Measurements from ENCODE around the gene NOC4L. TPM values are rescaled to one million over a fixed set of nuclear protein-coding genes. Genes with fewer than 3 reads are reported as not detected.

The NOC4L gene
- total RNA-seq, 1 donor from 2014 or later = 16.5 TPM

- DNase-seq (ENCODE audit: low read depth) (no peak), FAIRE-seq (peak; percentile 41)
- Histone ChIP-seq H3K27me3 (ENCODE audit: insufficient read depth, low read length) (no peaks in the 10 kb centered on the region), H3K79me2 (ENCODE audit: insufficient read depth, low read length) (no peaks in the 10 kb centered on the region), H3K36me3 (ENCODE audit: insufficient read depth, low read length) (peaks cover 15% of the 10 kb centered on the region), H3K4me2 (ENCODE audit: low read length) (no peak overlapping the region), H2AFZ (ENCODE audit: low read depth, low read length) (no peak overlapping the region), H3K27ac (ENCODE audit: low read depth, low read length) (no peak overlapping the region), H3K9me3 (ENCODE audit: insufficient read depth, low read depth, low read length) (peaks cover 27% of the 10 kb centered on the region), H4K20me1 (ENCODE audit: insufficient read depth, low read length) (peaks cover 66% of the 10 kb centered on the region), H3K4me1 (ENCODE audit: insufficient read depth, low read length) (no peaks in the 10 kb centered on the region), H3K4me3 (ENCODE audit: insufficient read depth, low read depth, low read length) (no peak overlapping the region), H3K9ac (ENCODE audit: low read length) (no peak overlapping the region)
- Mint-ChIP-seq H3K27ac (ENCODE audit: unreplicated experiment) (no peak overlapping the region), H3K36me3 (ENCODE audit: low read depth, unreplicated experiment) (peaks cover 3% of the 10 kb centered on the region), H3K27me3 (ENCODE audit: low read depth, unreplicated experiment) (peaks cover 4% of the 10 kb centered on the region), H3K4me3 (ENCODE audit: unreplicated experiment) (no peak overlapping the region), H3K9me3 (ENCODE audit: unreplicated experiment) (peaks cover 2% of the 10 kb centered on the region), H3K4me1 (ENCODE audit: low read depth, unreplicated experiment) (no peaks in the 10 kb centered on the region)
- TF ChIP-seq EZH2 (IDR thresholded peaks at IDR 0.05; ENCODE audit: insufficient read depth, low read length) (no peak), CTCF (IDR thresholded peaks at IDR 0.05; ENCODE audit: insufficient read depth, low read depth, low read length) (no peak)
Observed at GRCh38 chr12:132156573-132157325, 12.5 kb downstream of the NOC4L start.

- FAIRE-seq = no peak
- peaks cover 2% of the 10 kb centered on the region for H3K9me3 Mint-ChIP-seq (ENCODE audit: unreplicated experiment)
Observed at GRCh38 chr12:132157733-132158409, 13.6 kb downstream of the NOC4L start.

More at GRCh38 chr12:132157733-132158409, 13.6 kb downstream of the NOC4L start:
- DNase-seq (ENCODE audit: low read depth) = no peak
- no peaks in the 10 kb centered on the region for H3K79me2 ChIP-seq (ENCODE audit: insufficient read depth, low read length)
- H3K9ac ChIP-seq (ENCODE audit: low read length) = no peak overlapping the region
- no peak overlapping the region for H3K4me2 ChIP-seq (ENCODE audit: low read length)
- Mint-ChIP-seq H3K4me1 (ENCODE audit: low read depth, unreplicated experiment) (no peaks in the 10 kb centered on the region), H3K4me3 (ENCODE audit: unreplicated experiment) (no peak overlapping the region), H3K27ac (ENCODE audit: unreplicated experiment) (no peak overlapping the region), H3K27me3 (ENCODE audit: low read depth, unreplicated experiment) (peaks cover 6% of the 10 kb centered on the region), H3K36me3 (ENCODE audit: low read depth, unreplicated experiment) (peaks cover 3% of the 10 kb centered on the region)
- peaks cover 27% of the 10 kb centered on the region for H3K9me3 ChIP-seq (ENCODE audit: insufficient read depth, low read depth, low read length)
- peaks cover 15% of the 10 kb centered on the region for H3K36me3 ChIP-seq (ENCODE audit: insufficient read depth, low read length)
- H3K4me3 ChIP-seq (ENCODE audit: insufficient read depth, low read depth, low read length) = no peak overlapping the region
- H3K4me1 ChIP-seq (ENCODE audit: insufficient read depth, low read length) = peaks cover 6% of the 10 kb centered on the region
- no peak for TF ChIP-seq EZH2 (IDR thresholded peaks at IDR 0.05; ENCODE audit: insufficient read depth, low read length)
- no peak for TF ChIP-seq CTCF (IDR thresholded peaks at IDR 0.05; ENCODE audit: insufficient read depth, low read depth, low read length)
- no peak overlapping the region for H3K27ac ChIP-seq (ENCODE audit: low read depth, low read length)
- H4K20me1 ChIP-seq (ENCODE audit: insufficient read depth, low read length) = peaks cover 68% of the 10 kb centered on the region
- no peak overlapping the region for H2AFZ ChIP-seq (ENCODE audit: low read depth, low read length)
- H3K27me3 ChIP-seq (ENCODE audit: insufficient read depth, low read length) = no peaks in the 10 kb centered on the region
